Liver (tissue), 9 donors: ENCODE measurements around the gene NKD2. TPM values are rescaled to one million over a fixed set of nuclear protein-coding genes. Genes with fewer than 3 reads are reported as not detected.

Experiments
- DNase-seq: peaks from one replicate; pipeline ENCODE4 v3.0.0-alpha.2; 2017; ENCODE audit warnings: low spot score
- H3K27ac ChIP-seq, 2 donors: one replicate each; pipeline ENCODE4 v1.7.0; 2013; ENCODE audit warnings: inconsistent platforms in 2 of 2, low read length in 2 of 2, control low read depth in 1 of 2, low read depth in 1 of 2, mild to moderate bottlenecking in 1 of 2
- H3K27me3 ChIP-seq, 4 donors: one replicate each; pipeline versions ENCODE4 v1.6.1 to v1.7.0; 2013; ENCODE audit warnings: low read length in 3 of 4, inconsistent platforms in 1 of 4, mild to moderate bottlenecking in 1 of 4, moderate library complexity in 1 of 4; ENCODE audit not compliant: control insufficient read depth in 4 of 4, insufficient read depth in 4 of 4
- H3K36me3 ChIP-seq, 4 donors: one replicate each; pipeline versions ENCODE4 v1.6.1 to v1.7.0; 2013; ENCODE audit warnings: low read length in 3 of 4, mild to moderate bottlenecking in 3 of 4, low read depth in 1 of 4, moderate library complexity in 1 of 4; ENCODE audit not compliant: control insufficient read depth in 4 of 4, insufficient read depth in 3 of 4
- H3K4me1 ChIP-seq, 4 donors: one replicate each; pipeline versions ENCODE4 v1.6.1 to v1.7.0; 2013; ENCODE audit warnings: low read length in 3 of 4, mild to moderate bottlenecking in 3 of 4, moderate library complexity in 1 of 4; ENCODE audit not compliant: control insufficient read depth in 4 of 4, insufficient read depth in 4 of 4
- H3K4me3 ChIP-seq, 3 donors: one replicate each; pipeline versions ENCODE4 v1.6.1 to v1.7.0; 2013; ENCODE audit warnings: low read length in 3 of 3, control low read depth in 1 of 3, low read depth in 1 of 3, mild to moderate bottlenecking in 1 of 3
- H3K9ac ChIP-seq, 2 donors: one replicate each; pipeline ENCODE4 v1.7.0; 2013; ENCODE audit warnings: low read length in 2 of 2, mild to moderate bottlenecking in 2 of 2, moderate library complexity in 2 of 2, control low read depth in 1 of 2, low read depth in 1 of 2
- H3K9me3 ChIP-seq, 4 donors: one replicate each; pipeline versions ENCODE4 v1.6.1 to v1.7.0; 2013; ENCODE audit warnings: low read length in 3 of 4; ENCODE audit not compliant: control insufficient read depth in 4 of 4
- CTCF ChIP-seq: fragments of 150-350 bp; IDR thresholded peaks from 2 replicates; pipeline ENCODE4 v1.5.1; 2017; ENCODE audit warnings: improper control_type of control experiment, low read depth, low read length; ENCODE audit not compliant: missing input control
- FOXA2 ChIP-seq: IDR thresholded peaks from 2 replicates; pipeline ENCODE4 v1.6.1; 2016; ENCODE audit warnings: antibody characterized with exemption
- GABPA ChIP-seq, 2 donors: IDR thresholded peaks in 1 of 2; conservative IDR thresholded peaks in 1 of 2; 2 replicates each; pipeline ENCODE4 v1.6.1; 2016; ENCODE audit warnings: antibody characterized with exemption in 2 of 2, mild to moderate bottlenecking in 1 of 2, moderate library complexity in 1 of 2
- HNF4A ChIP-seq, 2 donors: conservative IDR thresholded peaks; 2 replicates each; pipeline ENCODE4 v1.6.1; 2016; ENCODE audit warnings: antibody characterized with exemption in 2 of 2, mild to moderate bottlenecking in 2 of 2
- JUND ChIP-seq, 2 donors: IDR thresholded peaks; 2 replicates each; pipeline ENCODE4 v1.6.1; 2016; ENCODE audit warnings: antibody characterized with exemption in 2 of 2
- MAX ChIP-seq: IDR thresholded peaks from 2 replicates; pipeline ENCODE4 v1.6.1; 2016; ENCODE audit warnings: antibody characterized with exemption
- NR2F2 ChIP-seq: IDR thresholded peaks from 2 replicates; pipeline ENCODE4 v1.6.1; 2016; ENCODE audit warnings: antibody characterized with exemption
- RXRA ChIP-seq, 2 donors: IDR thresholded peaks; 2 replicates each; pipeline ENCODE4 v1.6.1; 2017 to 2018; ENCODE audit warnings: antibody characterized with exemption in 2 of 2, mild to moderate bottlenecking in 1 of 2
- SP1 ChIP-seq: IDR thresholded peaks from 2 replicates; pipeline ENCODE4 v1.6.1; 2018; ENCODE audit warnings: antibody characterized with exemption, mild to moderate bottlenecking
- TAF1 ChIP-seq: conservative IDR thresholded peaks from 2 replicates; pipeline ENCODE4 v1.6.1; 2016; ENCODE audit warnings: antibody characterized with exemption, mild to moderate bottlenecking
- ZBTB33 ChIP-seq: IDR thresholded peaks from 2 replicates; pipeline ENCODE4 v1.6.1; 2016; ENCODE audit warnings: antibody characterized with exemption
- WGBS: extraction: QIAGEN DNeasy Blood & Tissue Kit; methylation state at CpG from one replicate; pipeline ENCODE4 v1.1.7; 2013; 5-methylcytosine and 5-hydroxymethylcytosine counted together
- polyA plus RNA-seq, 2 donors: library from polyadenylated mRNA; stranded (reverse) in 1 of 2; unstranded in 1 of 2; fragments of 200-250 nt in 1 of 2; fragments of >200 nt in 1 of 2; fragmentation: Nextera tagmentation in 1 of 2; extraction: Ambion mirVana in 1 of 2; gene quantifications; one replicate each; pipeline versions ENCODE4 v1.2.1 to v1.2.3, GENCODE V29; 2013 to 2015
- total RNA-seq, 2 donors: library from RNA; depleted of rRNA; stranded (reverse); fragments of >200 nt; gene quantifications; one replicate each; pipeline ENCODE4 v1.2.3, GENCODE V29; 2014
- TF ChIP-seq, protein P1 (sequence below): IDR thresholded peaks from 2 replicates; pipeline ENCODE4 v1.6.1; 2016; ENCODE audit warnings: antibody characterized with exemption
- donor health status: healthy.
- donor health status: healthy.
- donor health status: healthy.
- donor health status: healthy.
- donor health status: healthy.

The NKD2 gene
- total and polyA plus RNA-seq, 4 donors: 0.09 to 1.3 (median 0.42) TPM

DNA sequence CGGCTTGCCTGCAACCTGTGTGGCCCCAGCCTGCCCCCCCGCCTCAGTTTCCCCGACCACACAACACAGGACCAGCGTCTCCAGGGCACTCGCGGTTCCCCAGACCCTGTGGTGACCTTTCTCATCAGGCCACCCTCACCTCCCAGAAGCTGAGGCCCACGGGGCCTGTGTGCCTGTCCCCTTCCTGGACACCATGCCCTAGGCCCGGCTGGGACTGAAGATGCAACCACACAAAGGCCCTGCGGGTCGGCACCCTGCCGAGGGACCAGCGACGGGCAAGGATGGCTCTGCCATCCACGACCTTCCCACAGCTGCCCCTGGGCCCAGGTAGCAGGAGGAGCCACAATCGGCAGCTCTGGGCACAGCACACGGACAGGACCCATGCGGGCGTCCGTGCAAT is 68.4 kb downstream of the NKD2 start:
- peaks cover 41 to 79% (median 48%) of the 10 kb centered on the region in 4 donors for H3K36me3 ChIP-seq

GRCh38 chr5:1077491-1078020 is 69.0 kb downstream of the NKD2 start:
- no peaks in the 10 kb centered on the region for H3K27me3 ChIP-seq
- H3K36me3 ChIP-seq: peaks cover 41 to 79% (median 48%) of the 10 kb centered on the region in 4 donors
- no peak for TF ChIP-seq GABPA (IDR thresholded peaks at IDR 0.05 in 1 of 2, conservative IDR thresholded peaks at IDR 0.05 in 1 of 2)
- TF ChIP-seq, protein P1, sequence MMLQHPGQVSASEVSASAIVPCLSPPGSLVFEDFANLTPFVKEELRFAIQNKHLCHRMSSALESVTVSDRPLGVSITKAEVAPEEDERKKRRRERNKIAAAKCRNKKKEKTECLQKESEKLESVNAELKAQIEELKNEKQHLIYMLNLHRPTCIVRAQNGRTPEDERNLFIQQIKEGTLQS: no peak
- no peak for TF ChIP-seq NR2F2
- no peak for TF ChIP-seq CTCF
- no peak for TF ChIP-seq FOXA2
- H3K4me3 ChIP-seq: no peak overlapping the region
- 96% methylated on average over 27 of the region's 27 CpGs for WGBS
- H3K27ac ChIP-seq: no peak overlapping the region
- no peaks in the 10 kb centered on the region for H3K9me3 ChIP-seq
- H3K9ac ChIP-seq: no peak overlapping the region
- no peak for DNase-seq
- no peaks in the 10 kb centered on the region for H3K4me1 ChIP-seq

More for the DNA sequence above, 68.4 kb downstream of the NKD2 start:
- Histone ChIP-seq H3K4me3 (no peak overlapping the region), H3K27ac (no peak overlapping the region), H3K4me1 (no peaks in the 10 kb centered on the region), H3K9ac (no peak overlapping the region), H3K9me3 (no peaks in the 10 kb centered on the region), H3K27me3 (no peaks in the 10 kb centered on the region)
- WGBS: 94% methylated on average over 19 of the region's 19 CpGs
- TF ChIP-seq ZBTB33: no peak
- TF ChIP-seq TAF1: no peak
- TF ChIP-seq MAX: no peak
- TF ChIP-seq NR2F2: no peak
- TF ChIP-seq SP1: no peak
- TF ChIP-seq RXRA (IDR thresholded peaks at IDR 0.05): no peak
- TF ChIP-seq HNF4A (conservative IDR thresholded peaks at IDR 0.05): no peak
- no peak for TF ChIP-seq CTCF
- TF ChIP-seq JUND (IDR thresholded peaks at IDR 0.05): no peak
- TF ChIP-seq, protein P1: no peak
- DNase-seq: no peak
